GM12878 (cell line): ENCODE results near the gene NCAM1. TPM values are rescaled to one million over a fixed set of nuclear protein-coding genes. Genes with fewer than 3 reads are reported as not detected.

Experiments
- ATAC-seq: fragments of 200-7000 bp; cut with Tn5 transposase; 3 replicates; pipeline ENCODE4 v1.9.1; 2020; ENCODE audit warnings: mild to moderate bottlenecking, moderate library complexity
- BruUV-seq: library from RNA; stranded (reverse); fragments of 400-500 nt; replicated peaks from 2 replicates; lab custom pipeline; 2021; lab: Mats Ljungman, UMichigan
- CTCF ChIA-PET: fragments of 300-600 bp; sonication (Branson Sonifier 250); formaldehyde crosslinking; extraction: SDS; loops from one replicate; lab custom pipeline; 2021; ENCODE audit warnings: inconsistent platforms; lab: Yijun Ruan, JAX
- POLR2A ChIA-PET: fragments of 350-600 bp; formaldehyde crosslinking; extraction: SDS; loops from one replicate; lab custom pipeline; 2021; ENCODE audit warnings: inconsistent platforms; lab: Charles Lee
- RAD21 ChIA-PET: fragments of 300-600 bp; sonication (Branson Sonifier 250); formaldehyde crosslinking; loops from one replicate; lab custom pipeline; 2023; ENCODE audit warnings: antibody characterized with exemption; ENCODE audit not compliant: unreplicated experiment; lab: Charles Lee
- SMC1A ChIA-PET: fragments of 300-600 bp; sonication (Branson Sonifier 250); formaldehyde crosslinking; loops from one replicate; lab custom pipeline; 2023; ENCODE audit not compliant: unreplicated experiment, uncharacterized antibody; lab: Charles Lee
- DNase-seq: peaks from one replicate; pipeline ENCODE4 v3.0.0-alpha.2; 2011; ENCODE audit warnings: low read depth, low spot score
- FAIRE-seq: peaks from 3 replicates; lab custom pipeline; 2011; peaks lifted over from hg19 to GRCh38; lab: Jason Lieb, UNC
- H2AFZ ChIP-seq: 2 replicates; pipeline ENCODE4 v1.6.0; 2011; ENCODE audit warnings: low read depth, low read length, control low read depth; ENCODE audit not compliant: control insufficient read depth
- H3K27ac ChIP-seq: 2 replicates; pipeline ENCODE4 v1.5.1; 2011; ENCODE audit warnings: control low read depth; ENCODE audit not compliant: control insufficient read depth, insufficient read depth
- H3K27me3 ChIP-seq, 2 experiments: replicated peaks in 1 of 2; 2 replicates each; pipeline versions ENCODE4 v1.6.0 to v1.6.1; 2011; ENCODE audit warnings: low read length in 1 of 2; ENCODE audit not compliant: control insufficient read depth in 2 of 2, insufficient read depth in 2 of 2
- H3K36me3 ChIP-seq, 2 experiments: 2 replicates each; pipeline ENCODE4 v1.5.1; 2011; ENCODE audit warnings: low read length in 1 of 2; ENCODE audit not compliant: control insufficient read depth in 2 of 2, insufficient read depth in 2 of 2
- H3K4me1 ChIP-seq: 2 replicates; pipeline ENCODE4 v1.6.1; 2011; ENCODE audit warnings: mild to moderate bottlenecking, low read length, moderate library complexity, mixed read lengths; ENCODE audit not compliant: control insufficient read depth, insufficient read depth
- H3K4me2 ChIP-seq: 2 replicates; pipeline ENCODE4 v1.6.0; 2011; ENCODE audit warnings: control low read depth; ENCODE audit not compliant: control insufficient read depth, insufficient read depth
- H3K4me3 ChIP-seq: fragments of 200-600 bp; sonication (generic); 2 replicates; pipeline ENCODE4 v1.5.1; 2016
- H3K79me2 ChIP-seq: 2 replicates; pipeline ENCODE4 v1.6.0; 2011; ENCODE audit warnings: low read length; ENCODE audit not compliant: control insufficient read depth, insufficient read depth
- H3K9ac ChIP-seq: 2 replicates; pipeline ENCODE4 v1.8.0; 2011; ENCODE audit warnings: low read length, control low read depth, mixed read lengths; ENCODE audit not compliant: control insufficient read depth, insufficient read depth
- H3K9me3 ChIP-seq: replicated peaks from 3 replicates; pipeline ENCODE4 v1.5.1; 2011; ENCODE audit warnings: mild to moderate bottlenecking, low read length; ENCODE audit not compliant: control insufficient read depth, insufficient read depth
- H4K20me1 ChIP-seq: 2 replicates; pipeline ENCODE4 v1.6.0; 2011; ENCODE audit not compliant: control insufficient read depth, insufficient read depth
- CHD1 ChIP-seq: IDR thresholded peaks from 2 replicates; pipeline ENCODE4 v1.6.1; 2012; ENCODE audit warnings: low read depth, low read length, improper control_type of control experiment
- HCFC1 ChIP-seq: fragments of 150-350 bp; IDR thresholded peaks from 2 replicates; pipeline ENCODE4 v1.6.1; 2014; ENCODE audit warnings: low read length
- IKZF2 ChIP-seq, 2 experiments: fragments of 450-650 bp; IDR thresholded peaks; 2 replicates each; pipeline ENCODE4 v1.6.1; 2017; ENCODE audit warnings: mild to moderate bottlenecking in 2 of 2, moderate library complexity in 2 of 2
- IRF4 ChIP-seq: IDR thresholded peaks from 2 replicates; pipeline ENCODE4 v1.6.1; 2011; ENCODE audit warnings: low read depth, low read length
- RBBP5 ChIP-seq: fragments of 200-600 bp; sonication (generic); conservative IDR thresholded peaks from 2 replicates; pipeline ENCODE4 v1.6.1; 2016
- SMC3 ChIP-seq: IDR thresholded peaks from 2 replicates; pipeline ENCODE4 v1.6.1; 2011; ENCODE audit warnings: low read length, improper control_type of control experiment, borderline replicate concordance
- YY1 ChIP-seq: IDR thresholded peaks from 2 replicates; pipeline ENCODE4 v1.6.1; 2011; ENCODE audit warnings: low read depth, mild to moderate bottlenecking, low read length
- ZBED1 ChIP-seq: IDR thresholded peaks from 2 replicates; pipeline ENCODE4 v1.6.1; 2016; ENCODE audit warnings: borderline replicate concordance
- ZNF622 ChIP-seq: fragments of 450-650 bp; IDR thresholded peaks from 2 replicates; pipeline ENCODE4 v1.6.1; 2017; ENCODE audit warnings: mild to moderate bottlenecking, inconsistent platforms
- ZZZ3 ChIP-seq: IDR thresholded peaks from 2 replicates; pipeline ENCODE4 v1.6.1; 2011; ENCODE audit warnings: low read depth; ENCODE audit not compliant: control insufficient read depth, insufficient read length
- WGBS: methylation state at CpG from one replicate; pipeline ENCODE4 v1.1.6; 2016; ENCODE audit warnings: low lambda C conversion rate; ENCODE audit not compliant: insufficient replicate concordance, insufficient coverage; ENCODE audit errors: missing lambda C conversion rate; 5-methylcytosine and 5-hydroxymethylcytosine counted together
- in situ Hi-C: fragments of 300-500 bp; cut with MboI; formaldehyde crosslinking; loops from 9 replicates; pipeline ENCODE4 v1.14.3; 2018; ENCODE audit warnings: mixed read lengths
- intact Hi-C: fragments of 100-400 bp; cut with micrococcal nuclease; formaldehyde crosslinking; loops from one replicate; pipeline ENCODE4 v1.14.2; 2022; ENCODE audit not compliant: unreplicated experiment
- polyA plus RNA-seq, 11 experiments: library from polyadenylated mRNA; depleted of rRNA in 4 of 11; unstranded in 6 of 11; stranded (reverse) in 5 of 11; fragments of >200 nt; fragmentation: Nextera tagmentation in 4 of 11; fragmentation: Illumina TruSeq in 1 of 11; extraction: Ambion mirVana in 4 of 11; extraction: Trizol in 1 of 11; gene quantifications; 1 replicate in 1 of 11; 2 replicates in 10 of 11; pipeline versions ENCODE4 v1.2.1 to v1.2.3, GENCODE V29; 2011 to 2016; ENCODE audit warnings: inconsistent platforms in 2 of 11, missing spikeins in 2 of 11, low read depth in 1 of 11
- total RNA-seq, 4 experiments: library from RNA; depleted of rRNA in 3 of 4; stranded (reverse); fragments of >200 nt in 3 of 4; fragmentation: Illumina TruSeq in 1 of 4; extraction: Trizol in 1 of 4; gene quantifications; 2 replicates each; pipeline versions ENCODE4 v1.2.1 to v1.2.3, GENCODE V29; 2013 to 2021
- TF ChIP-seq, protein P1 (sequence below): fragments of 150-350 bp; IDR thresholded peaks from 2 replicates; pipeline ENCODE4 v1.6.1; 2016; ENCODE audit warnings: low read depth, low read length
- TF ChIP-seq, protein P2 (sequence below): fragments of 450-650 bp; IDR thresholded peaks from 2 replicates; pipeline ENCODE4 v1.6.1; 2014; ENCODE audit warnings: mild to moderate bottlenecking
- TF ChIP-seq, protein P3 (sequence below): IDR thresholded peaks from 2 replicates; pipeline ENCODE4 v1.6.1; 2012; ENCODE audit warnings: mild to moderate bottlenecking, low read depth, low read length

NCAM1 gene
- total and polyA plus RNA-seq, 10 of the 15 experiments (the other 5 are each of a cell fraction or from before 2014, with no cell fraction given): 0.10 to 0.23 (median 0.11) TPM; not detected in 7

DNA sequence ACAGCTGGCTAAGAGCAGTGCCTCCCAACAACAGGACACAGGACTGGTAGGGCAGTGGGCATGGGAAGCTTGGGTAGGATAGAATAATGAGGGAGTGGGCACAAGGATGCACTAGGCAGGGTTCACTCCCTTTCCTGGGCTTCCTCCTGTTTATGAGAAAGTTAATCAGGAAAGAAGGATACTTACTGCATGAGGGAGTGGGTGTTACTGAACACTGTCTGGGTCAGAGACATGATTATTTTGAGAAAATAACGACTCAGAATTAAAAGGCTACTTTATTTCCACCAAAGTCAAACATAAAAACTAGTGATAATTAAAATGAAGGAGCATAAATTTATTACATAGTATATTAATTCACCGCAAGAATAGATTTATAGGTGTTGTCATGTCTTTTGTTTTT, 35.8 kb downstream of the NCAM1 start (continued):
- TF ChIP-seq, protein P1, sequence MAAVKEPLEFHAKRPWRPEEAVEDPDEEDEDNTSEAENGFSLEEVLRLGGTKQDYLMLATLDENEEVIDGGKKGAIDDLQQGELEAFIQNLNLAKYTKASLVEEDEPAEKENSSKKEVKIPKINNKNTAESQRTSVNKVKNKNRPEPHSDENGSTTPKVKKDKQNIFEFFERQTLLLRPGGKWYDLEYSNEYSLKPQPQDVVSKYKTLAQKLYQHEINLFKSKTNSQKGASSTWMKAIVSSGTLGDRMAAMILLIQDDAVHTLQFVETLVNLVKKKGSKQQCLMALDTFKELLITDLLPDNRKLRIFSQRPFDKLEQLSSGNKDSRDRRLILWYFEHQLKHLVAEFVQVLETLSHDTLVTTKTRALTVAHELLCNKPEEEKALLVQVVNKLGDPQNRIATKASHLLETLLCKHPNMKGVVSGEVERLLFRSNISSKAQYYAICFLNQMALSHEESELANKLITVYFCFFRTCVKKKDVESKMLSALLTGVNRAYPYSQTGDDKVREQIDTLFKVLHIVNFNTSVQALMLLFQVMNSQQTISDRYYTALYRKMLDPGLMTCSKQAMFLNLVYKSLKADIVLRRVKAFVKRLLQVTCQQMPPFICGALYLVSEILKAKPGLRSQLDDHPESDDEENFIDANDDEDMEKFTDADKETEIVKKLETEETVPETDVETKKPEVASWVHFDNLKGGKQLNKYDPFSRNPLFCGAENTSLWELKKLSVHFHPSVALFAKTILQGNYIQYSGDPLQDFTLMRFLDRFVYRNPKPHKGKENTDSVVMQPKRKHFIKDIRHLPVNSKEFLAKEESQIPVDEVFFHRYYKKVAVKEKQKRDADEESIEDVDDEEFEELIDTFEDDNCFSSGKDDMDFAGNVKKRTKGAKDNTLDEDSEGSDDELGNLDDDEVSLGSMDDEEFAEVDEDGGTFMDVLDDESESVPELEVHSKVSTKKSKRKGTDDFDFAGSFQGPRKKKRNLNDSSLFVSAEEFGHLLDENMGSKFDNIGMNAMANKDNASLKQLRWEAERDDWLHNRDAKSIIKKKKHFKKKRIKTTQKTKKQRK: no peak
- TF ChIP-seq IRF4: no peak
- TF ChIP-seq, protein P2, sequence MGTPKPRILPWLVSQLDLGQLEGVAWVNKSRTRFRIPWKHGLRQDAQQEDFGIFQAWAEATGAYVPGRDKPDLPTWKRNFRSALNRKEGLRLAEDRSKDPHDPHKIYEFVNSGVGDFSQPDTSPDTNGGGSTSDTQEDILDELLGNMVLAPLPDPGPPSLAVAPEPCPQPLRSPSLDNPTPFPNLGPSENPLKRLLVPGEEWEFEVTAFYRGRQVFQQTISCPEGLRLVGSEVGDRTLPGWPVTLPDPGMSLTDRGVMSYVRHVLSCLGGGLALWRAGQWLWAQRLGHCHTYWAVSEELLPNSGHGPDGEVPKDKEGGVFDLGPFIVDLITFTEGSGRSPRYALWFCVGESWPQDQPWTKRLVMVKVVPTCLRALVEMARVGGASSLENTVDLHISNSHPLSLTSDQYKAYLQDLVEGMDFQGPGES: no peak

DNA sequence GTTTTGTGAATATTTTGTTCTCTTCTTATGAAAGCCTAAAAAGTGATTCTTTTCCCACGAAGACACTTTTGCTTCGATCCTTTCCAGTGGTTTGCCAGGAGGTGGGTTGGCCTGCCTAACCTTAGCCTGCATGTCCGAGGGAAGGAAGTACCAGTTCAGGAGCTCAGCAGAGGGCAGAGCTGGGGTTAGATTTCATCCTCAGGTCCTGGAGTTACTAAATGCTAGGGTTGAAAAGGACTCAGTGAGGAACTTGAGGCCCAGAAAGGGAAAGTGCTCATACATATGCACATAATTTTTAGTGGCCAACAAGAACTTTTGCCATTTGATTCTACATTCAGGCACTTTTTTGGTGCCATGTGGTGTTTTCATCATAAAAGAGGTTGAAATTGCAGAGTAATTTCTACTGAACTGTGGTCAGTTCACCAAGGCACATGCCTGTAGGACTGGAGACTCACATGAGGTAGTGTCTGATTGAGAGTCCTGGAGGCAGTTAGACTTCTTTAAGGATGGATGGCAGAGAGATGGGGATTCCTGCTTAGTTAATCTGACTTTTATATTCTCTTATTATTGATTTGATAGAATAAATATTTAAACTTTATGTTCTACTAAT, 36.7 kb downstream of the NCAM1 start:
- POLR2A ChIA-PET: no interaction called here
- no peak overlapping the region for H3K27ac ChIP-seq
- H3K27me3 ChIP-seq: no peaks in the 10 kb centered on the region; a peak in 1 of 4 replicates
- H3K4me2 ChIP-seq: no peak overlapping the region
- no peak overlapping the region for H3K9ac ChIP-seq
- no peak overlapping the region for H2AFZ ChIP-seq
- in situ Hi-C loops: no loop called here
- FAIRE-seq (no peak), DNase-seq (no peak), ATAC-seq (no peak)
- H3K9me3 ChIP-seq: no peaks in the 10 kb centered on the region
- no peak overlapping the region for H3K4me3 ChIP-seq
- CTCF ChIA-PET: no interaction called here
- H4K20me1 ChIP-seq: no peaks in the 10 kb centered on the region
- RAD21 ChIA-PET: no interaction called here
- BruUV-seq: no TSS peak
- SMC1A ChIA-PET: no interaction called here
- intact Hi-C loops: no loop called here
- H3K36me3 ChIP-seq: no peaks in the 10 kb centered on the region
- WGBS: 33% methylated on average over 3 of the region's 3 CpGs
- H3K79me2 ChIP-seq: no peaks in the 10 kb centered on the region
- H3K4me1 ChIP-seq: no peaks in the 10 kb centered on the region
- TF ChIP-seq ZBED1 (no peak), YY1 (no peak), IKZF2 (IDR thresholded peaks at IDR 0.05) (no peak), ZZZ3 (no peak), CHD1 (no peak), HCFC1 (no peak), RBBP5 (no peak), SMC3 (no peak), ZNF622 (no peak)
- TF ChIP-seq, protein P3, sequence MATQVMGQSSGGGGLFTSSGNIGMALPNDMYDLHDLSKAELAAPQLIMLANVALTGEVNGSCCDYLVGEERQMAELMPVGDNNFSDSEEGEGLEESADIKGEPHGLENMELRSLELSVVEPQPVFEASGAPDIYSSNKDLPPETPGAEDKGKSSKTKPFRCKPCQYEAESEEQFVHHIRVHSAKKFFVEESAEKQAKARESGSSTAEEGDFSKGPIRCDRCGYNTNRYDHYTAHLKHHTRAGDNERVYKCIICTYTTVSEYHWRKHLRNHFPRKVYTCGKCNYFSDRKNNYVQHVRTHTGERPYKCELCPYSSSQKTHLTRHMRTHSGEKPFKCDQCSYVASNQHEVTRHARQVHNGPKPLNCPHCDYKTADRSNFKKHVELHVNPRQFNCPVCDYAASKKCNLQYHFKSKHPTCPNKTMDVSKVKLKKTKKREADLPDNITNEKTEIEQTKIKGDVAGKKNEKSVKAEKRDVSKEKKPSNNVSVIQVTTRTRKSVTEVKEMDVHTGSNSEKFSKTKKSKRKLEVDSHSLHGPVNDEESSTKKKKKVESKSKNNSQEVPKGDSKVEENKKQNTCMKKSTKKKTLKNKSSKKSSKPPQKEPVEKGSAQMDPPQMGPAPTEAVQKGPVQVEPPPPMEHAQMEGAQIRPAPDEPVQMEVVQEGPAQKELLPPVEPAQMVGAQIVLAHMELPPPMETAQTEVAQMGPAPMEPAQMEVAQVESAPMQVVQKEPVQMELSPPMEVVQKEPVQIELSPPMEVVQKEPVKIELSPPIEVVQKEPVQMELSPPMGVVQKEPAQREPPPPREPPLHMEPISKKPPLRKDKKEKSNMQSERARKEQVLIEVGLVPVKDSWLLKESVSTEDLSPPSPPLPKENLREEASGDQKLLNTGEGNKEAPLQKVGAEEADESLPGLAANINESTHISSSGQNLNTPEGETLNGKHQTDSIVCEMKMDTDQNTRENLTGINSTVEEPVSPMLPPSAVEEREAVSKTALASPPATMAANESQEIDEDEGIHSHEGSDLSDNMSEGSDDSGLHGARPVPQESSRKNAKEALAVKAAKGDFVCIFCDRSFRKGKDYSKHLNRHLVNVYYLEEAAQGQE: no peak
- TF ChIP-seq, protein P2: no peak
